HFFc6 (cell line): ENCODE results near the gene ST7. TPM values are rescaled to one million over a fixed set of nuclear protein-coding genes. Genes with fewer than 3 reads are reported as not detected.

Experiments
- DNase-seq: peaks from one replicate; pipeline ENCODE4 v3.0.0-alpha.2; 2018
- H3K27ac Mint-ChIP-seq: 2 replicates; pipeline ENCODE4 v1.8.0; 2020; ENCODE audit warnings: mild to moderate bottlenecking, mixed read lengths
- H3K27me3 Mint-ChIP-seq: 2 replicates; pipeline ENCODE4 v1.8.0; 2021; ENCODE audit warnings: mild to moderate bottlenecking, moderate library complexity, mixed read lengths; ENCODE audit not compliant: insufficient read depth
- H3K36me3 Mint-ChIP-seq: 2 replicates; pipeline ENCODE4 v1.8.0; 2021; ENCODE audit warnings: low read depth, mixed read lengths
- H3K4me1 Mint-ChIP-seq: 2 replicates; pipeline ENCODE4 v1.8.0; 2020; ENCODE audit warnings: low read depth, mixed read lengths
- H3K4me3 Mint-ChIP-seq: 2 replicates; pipeline ENCODE4 v1.8.0; 2020; ENCODE audit warnings: mild to moderate bottlenecking, moderate library complexity, mixed read lengths
- H3K9me3 Mint-ChIP-seq: 2 replicates; pipeline ENCODE4 v1.8.0; 2020; ENCODE audit warnings: mild to moderate bottlenecking, mixed read lengths
- total RNA-seq, 6 experiments: library from RNA; stranded (reverse); fragmentation: NEBNext Ultra II Directional; extraction: Animal tissue kit (Norgen Biotek cat#: 25700); gene quantifications; 2 replicates in 1 of 6; 3 replicates in 5 of 6; pipeline ENCODE4 v1.2.3, GENCODE V29; 2021
- TF ChIP-seq, protein P1 (sequence below): fragments of 200-600 bp; sonication (generic); IDR thresholded peaks from 2 replicates; pipeline ENCODE4 v1.5.0; 2021; ENCODE audit warnings: antibody characterized with exemption, mild to moderate bottlenecking

The ST7 gene
- total RNA-seq, 6 experiments from 2014 or later, result 13.5 to 18.8 (median 16.8) TPM

DNA sequence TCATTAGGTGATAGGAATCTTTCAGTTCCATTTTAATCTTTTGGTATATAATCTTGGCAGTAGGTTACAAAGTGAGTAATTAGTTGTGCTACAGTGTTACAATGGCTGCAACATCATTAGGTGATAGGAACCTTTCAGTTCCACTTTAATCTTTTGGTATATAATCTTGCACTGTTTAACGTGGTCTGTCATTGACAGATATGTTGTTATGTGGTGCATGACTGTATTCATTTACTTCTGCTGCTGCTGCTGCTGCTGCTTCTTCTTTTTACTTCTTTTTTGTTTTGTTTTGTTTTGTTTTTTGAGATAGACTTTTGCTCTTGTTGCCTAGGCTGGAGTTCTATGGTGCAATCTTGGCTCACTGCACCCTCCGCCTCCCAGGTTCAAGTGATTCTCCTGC, 28.6 kb downstream of the ST7 start:
- no peaks in the 10 kb centered on the region for H3K9me3 Mint-ChIP-seq
- peaks cover 56% of the 10 kb centered on the region for H3K4me1 Mint-ChIP-seq
- TF ChIP-seq, protein P1, sequence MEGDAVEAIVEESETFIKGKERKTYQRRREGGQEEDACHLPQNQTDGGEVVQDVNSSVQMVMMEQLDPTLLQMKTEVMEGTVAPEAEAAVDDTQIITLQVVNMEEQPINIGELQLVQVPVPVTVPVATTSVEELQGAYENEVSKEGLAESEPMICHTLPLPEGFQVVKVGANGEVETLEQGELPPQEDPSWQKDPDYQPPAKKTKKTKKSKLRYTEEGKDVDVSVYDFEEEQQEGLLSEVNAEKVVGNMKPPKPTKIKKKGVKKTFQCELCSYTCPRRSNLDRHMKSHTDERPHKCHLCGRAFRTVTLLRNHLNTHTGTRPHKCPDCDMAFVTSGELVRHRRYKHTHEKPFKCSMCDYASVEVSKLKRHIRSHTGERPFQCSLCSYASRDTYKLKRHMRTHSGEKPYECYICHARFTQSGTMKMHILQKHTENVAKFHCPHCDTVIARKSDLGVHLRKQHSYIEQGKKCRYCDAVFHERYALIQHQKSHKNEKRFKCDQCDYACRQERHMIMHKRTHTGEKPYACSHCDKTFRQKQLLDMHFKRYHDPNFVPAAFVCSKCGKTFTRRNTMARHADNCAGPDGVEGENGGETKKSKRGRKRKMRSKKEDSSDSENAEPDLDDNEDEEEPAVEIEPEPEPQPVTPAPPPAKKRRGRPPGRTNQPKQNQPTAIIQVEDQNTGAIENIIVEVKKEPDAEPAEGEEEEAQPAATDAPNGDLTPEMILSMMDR, result no peak
- no peak for DNase-seq
- no peak overlapping the region for H3K27ac Mint-ChIP-seq
- no peaks in the 10 kb centered on the region; the same call in 1 of the 2 replicates for H3K27me3 Mint-ChIP-seq
- no peaks in the 10 kb centered on the region for H3K36me3 Mint-ChIP-seq
- H3K4me3 Mint-ChIP-seq, result no peak overlapping the region

DNA sequence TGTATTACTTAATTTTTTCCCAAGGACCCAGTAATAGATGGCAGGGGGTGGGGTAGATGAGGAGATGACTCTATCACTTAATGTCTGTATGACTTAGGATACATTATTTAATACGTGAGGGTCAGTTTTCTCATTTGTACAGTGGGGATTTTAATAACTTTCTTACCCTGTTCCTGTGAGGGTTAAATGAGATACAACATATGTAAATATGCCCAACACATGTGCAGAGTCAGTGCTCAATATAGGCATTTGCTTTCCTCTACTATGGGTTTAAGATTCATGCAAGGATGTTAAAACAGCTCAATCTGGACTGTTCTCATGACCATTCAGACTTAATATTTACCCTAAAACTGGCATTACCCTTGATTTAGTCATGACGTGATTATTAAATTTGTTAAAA, 31.2 kb downstream of the ST7 start:
- no peak overlapping the region for H3K27ac Mint-ChIP-seq
- H3K9me3 Mint-ChIP-seq, result no peaks in the 10 kb centered on the region
- no peak for DNase-seq
- H3K36me3 Mint-ChIP-seq, result no peaks in the 10 kb centered on the region
- H3K27me3 Mint-ChIP-seq, result no peaks in the 10 kb centered on the region; the same call in 1 of the 2 replicates
- TF ChIP-seq, protein P1, result no peak
- no peak overlapping the region for H3K4me3 Mint-ChIP-seq
- peaks cover 50% of the 10 kb centered on the region for H3K4me1 Mint-ChIP-seq

DNA sequence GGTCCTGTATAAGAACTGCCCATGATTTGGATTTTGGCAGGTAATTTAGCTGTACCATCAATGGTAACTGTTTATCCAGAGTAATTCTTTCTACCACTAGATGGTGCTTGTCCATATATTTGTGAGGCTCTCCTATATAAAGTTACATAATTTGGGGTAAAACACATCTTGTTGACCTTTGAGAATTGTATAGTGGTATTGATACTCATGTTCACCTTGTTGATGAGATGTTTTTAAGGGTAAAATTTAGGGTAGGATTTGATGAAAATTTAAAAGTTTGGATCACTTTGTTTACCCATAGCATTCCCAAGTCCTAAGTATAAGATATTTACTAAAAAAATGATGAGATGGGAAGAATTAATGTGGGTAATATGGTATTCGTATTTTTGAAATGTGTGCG, 31.6 kb downstream of the ST7 start:
- Mint-ChIP-seq H3K36me3 (no peaks in the 10 kb centered on the region), H3K4me1 (peaks cover 47% of the 10 kb centered on the region), H3K27me3 (no peaks in the 10 kb centered on the region; the same call in 1 of the 2 replicates), H3K27ac (no peak overlapping the region), H3K4me3 (no peak overlapping the region), H3K9me3 (no peaks in the 10 kb centered on the region)
- DNase-seq, result peak; percentile 24
- TF ChIP-seq, protein P1, result peak; percentile 90

DNA sequence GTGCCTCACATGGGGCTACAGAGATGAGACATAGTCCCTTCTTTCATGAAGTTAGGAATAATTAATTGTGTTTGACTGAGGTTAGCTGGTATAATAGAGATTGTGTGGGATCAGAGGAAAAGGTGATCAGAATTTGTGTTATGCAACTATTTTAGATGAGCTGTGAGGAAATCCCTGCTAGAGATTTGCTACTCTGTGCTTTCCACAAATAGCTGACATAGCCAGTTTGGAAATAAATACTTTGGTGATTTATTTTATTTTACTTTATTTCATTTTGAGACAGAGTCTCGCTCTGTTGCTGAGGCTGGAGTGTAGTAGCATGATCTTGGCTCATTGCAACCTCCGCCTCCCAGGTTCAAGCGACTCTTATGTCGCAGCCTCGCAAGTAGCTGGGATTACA, 32.3 kb downstream of the ST7 start:
- no peak for DNase-seq
- Mint-ChIP-seq H3K27me3 (no peaks in the 10 kb centered on the region; the same call in 1 of the 2 replicates), H3K4me3 (no peak overlapping the region), H3K4me1 (peaks cover 50% of the 10 kb centered on the region), H3K9me3 (no peaks in the 10 kb centered on the region), H3K27ac (no peak overlapping the region), H3K36me3 (no peaks in the 10 kb centered on the region)
- TF ChIP-seq, protein P1, result no peak

DNA sequence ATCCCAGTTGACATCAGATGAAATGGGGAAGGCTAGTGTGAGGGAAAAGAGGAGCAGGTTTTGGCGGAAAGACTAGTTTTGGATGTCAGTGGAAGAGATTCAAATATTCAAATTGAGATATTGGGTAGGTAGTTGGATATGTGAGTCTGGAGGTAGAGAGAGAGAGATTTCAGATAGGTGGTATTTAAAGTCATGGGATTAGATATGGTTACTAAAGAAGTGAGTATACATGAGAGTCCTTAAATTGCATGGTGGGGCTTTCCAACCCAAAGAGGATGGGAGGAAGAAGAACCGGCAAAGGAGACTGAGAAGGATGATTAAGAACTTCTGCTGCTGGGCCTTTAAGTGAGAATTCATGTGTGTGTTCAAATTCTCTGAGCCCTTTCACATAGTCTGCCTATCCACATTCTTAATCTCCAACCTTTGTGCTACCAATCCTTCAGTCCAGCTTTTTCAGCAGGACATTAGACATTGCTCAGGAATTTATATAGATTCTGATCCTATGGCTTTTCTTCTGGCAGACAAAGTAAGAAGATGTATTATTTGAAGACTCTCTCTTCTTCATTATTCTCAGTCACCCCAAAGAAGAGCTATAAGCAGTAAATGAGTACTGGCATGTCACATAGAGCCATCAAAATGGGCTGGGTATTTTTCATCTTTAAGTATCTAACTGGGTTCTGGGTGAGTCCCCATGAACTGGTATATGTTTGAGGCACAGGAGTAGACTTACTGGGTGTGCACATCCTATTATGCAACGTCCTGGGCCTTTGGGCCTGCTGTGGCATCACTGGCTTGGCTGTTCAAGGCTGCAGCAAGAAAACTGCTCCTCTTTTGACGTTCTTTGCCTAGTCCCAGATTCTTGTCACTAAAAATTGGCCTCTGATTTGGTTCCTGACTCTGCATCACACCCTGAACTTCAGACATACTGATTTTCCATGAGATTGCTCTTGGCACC, 33.6 kb downstream of the ST7 start:
- Mint-ChIP-seq H3K27ac (peak overlapping the region; percentile 55), H3K9me3 (no peaks in the 10 kb centered on the region), H3K4me3 (peak overlapping the region; percentile 21), H3K4me1 (peaks cover 56% of the 10 kb centered on the region), H3K27me3 (no peaks in the 10 kb centered on the region; the same call in 1 of the 2 replicates), H3K36me3 (no peaks in the 10 kb centered on the region; the same call in 1 of the 2 replicates)
- DNase-seq, result peak; percentile 36
- TF ChIP-seq, protein P1, result no peak
